HepG2 (cell line): ENCODE data around the gene UGT1A7. TPM values are rescaled to one million over a fixed set of nuclear protein-coding genes. Genes with fewer than 3 reads are reported as not detected.

ENCODE experiments used
- AGO2 ChIP-seq: fragments of 200-400 bp; formaldehyde crosslinking; optimal IDR thresholded peaks from 2 replicates; pipeline ENCODE3; 2017; ENCODE audit warnings: mild to moderate bottlenecking, low read depth, low read length, moderate library complexity
- ETV5 ChIP-seq: IDR thresholded peaks from 2 replicates; pipeline ENCODE4 v1.6.1; 2018; ENCODE audit warnings: missing biosample characterization, missing genetic modification reagents, inconsistent platforms, borderline replicate concordance
- FOXA3 ChIP-seq: IDR thresholded peaks from 2 replicates; pipeline ENCODE4 v1.6.1; 2016; ENCODE audit warnings: missing genetic modification reagents, missing compliant biosample characterization
- NFYB ChIP-seq: sonication (generic); formaldehyde crosslinking; IDR thresholded peaks from 2 replicates; pipeline ENCODE4 v1.4.0; 2020; ENCODE audit warnings: missing genetic modification reagents
- RERE ChIP-seq: IDR thresholded peaks from 2 replicates; pipeline ENCODE4 v1.6.1; 2016; ENCODE audit warnings: low read depth, missing genetic modification reagents, missing compliant biosample characterization
- SMC3 ChIP-seq: IDR thresholded peaks from 2 replicates; pipeline ENCODE4 v1.6.1; 2011; ENCODE audit warnings: low read length, improper control_type of control experiment
- STAT5B ChIP-seq: sonication (generic); formaldehyde crosslinking; IDR thresholded peaks from 2 replicates; pipeline ENCODE4 v1.4.0; 2020; ENCODE audit warnings: missing genetic modification reagents
- TERF1 ChIP-seq: sonication (generic); formaldehyde crosslinking; IDR thresholded peaks from 2 replicates; pipeline ENCODE4 v1.8.0; 2022; ENCODE audit warnings: mild to moderate bottlenecking, missing genetic modification reagents, moderate library complexity
- ZBTB4 ChIP-seq: sonication (generic); formaldehyde crosslinking; IDR thresholded peaks from 2 replicates; pipeline ENCODE4 v1.4.0; 2020; ENCODE audit warnings: missing genetic modification reagents, mild to moderate bottlenecking, borderline replicate concordance
- ZFP91 ChIP-seq: sonication (generic); formaldehyde crosslinking; IDR thresholded peaks from 2 replicates; pipeline ENCODE4 v1.9.0; 2022; ENCODE audit warnings: missing genetic modification reagents, mild to moderate bottlenecking, borderline replicate concordance
- ZNF101 ChIP-seq: sonication (generic); formaldehyde crosslinking; IDR thresholded peaks from 2 replicates; pipeline ENCODE4 v1.4.0; 2020; ENCODE audit warnings: mild to moderate bottlenecking, low read depth, missing genetic modification reagents, borderline replicate concordance
- ZNF274 ChIP-seq: sonication (generic); formaldehyde crosslinking; IDR thresholded peaks from 2 replicates; pipeline ENCODE4 v1.5.1; 2020; ENCODE audit warnings: mild to moderate bottlenecking, missing genetic modification reagents
- ZNF326 ChIP-seq: sonication (generic); formaldehyde crosslinking; IDR thresholded peaks from 2 replicates; pipeline ENCODE4 v1.4.0; 2020; ENCODE audit warnings: missing genetic modification reagents, borderline replicate concordance
- ZNF740 ChIP-seq: sonication (generic); formaldehyde crosslinking; IDR thresholded peaks from 2 replicates; pipeline ENCODE4 v1.4.0; 2020; ENCODE audit warnings: missing genetic modification reagents
- polyA plus RNA-seq, 8 experiments: library from polyadenylated mRNA; depleted of rRNA in 3 of 8; stranded (reverse) in 7 of 8; unstranded in 1 of 8; fragments of >200 nt; fragmentation: Illumina TruSeq in 4 of 8; extraction: Trizol in 4 of 8; gene quantifications; 2 replicates each; pipeline versions ENCODE4 v1.2.1 to v1.2.3, GENCODE V29; 2011 to 2016; ENCODE audit warnings: low read depth in 4 of 8, missing spikeins in 1 of 8, mixed read lengths in 1 of 8; ENCODE audit not compliant: insufficient read depth in 1 of 8
- total RNA-seq, 5 experiments: library from RNA; depleted of rRNA; stranded (reverse); fragments of >200 nt; fragmentation: Illumina TruSeq; extraction: Trizol; gene quantifications; 2 replicates each; pipeline ENCODE4 v1.2.3, GENCODE V29; 2016; ENCODE audit warnings: low read depth in 1 of 5
- TF ChIP-seq, protein P1 (sequence below): sonication (generic); formaldehyde crosslinking; IDR thresholded peaks from 2 replicates; pipeline ENCODE4 v1.4.0; 2020; ENCODE audit warnings: mild to moderate bottlenecking, missing genetic modification reagents

Gene UGT1A7
- total and polyA plus RNA-seq, 2 of the 13 experiments (the other 11 are each of a cell fraction or from before 2014, with no cell fraction given), result not detected

GRCh38 chr2:233756429-233757081 is 74.9 kb downstream of the UGT1A7 start (continued):
- peak; percentile 100 for TF ChIP-seq RERE (CRISPR knock-in tag)
- TF ChIP-seq AGO2, result no peak
- no peak for TF ChIP-seq ZNF274 (CRISPR knock-in tag)
- no peak for TF ChIP-seq ZNF326 (CRISPR knock-in tag)
- TF ChIP-seq ZNF101, result no peak
- TF ChIP-seq ZBTB4 (CRISPR knock-in tag), result no peak
- no peak for TF ChIP-seq NFYB (CRISPR knock-in tag)
- no peak for TF ChIP-seq ZFP91
- no peak for TF ChIP-seq TERF1
- TF ChIP-seq SMC3, result peak; percentile 13; the same call in 1 of the 2 replicates
- TF ChIP-seq, protein P1, sequence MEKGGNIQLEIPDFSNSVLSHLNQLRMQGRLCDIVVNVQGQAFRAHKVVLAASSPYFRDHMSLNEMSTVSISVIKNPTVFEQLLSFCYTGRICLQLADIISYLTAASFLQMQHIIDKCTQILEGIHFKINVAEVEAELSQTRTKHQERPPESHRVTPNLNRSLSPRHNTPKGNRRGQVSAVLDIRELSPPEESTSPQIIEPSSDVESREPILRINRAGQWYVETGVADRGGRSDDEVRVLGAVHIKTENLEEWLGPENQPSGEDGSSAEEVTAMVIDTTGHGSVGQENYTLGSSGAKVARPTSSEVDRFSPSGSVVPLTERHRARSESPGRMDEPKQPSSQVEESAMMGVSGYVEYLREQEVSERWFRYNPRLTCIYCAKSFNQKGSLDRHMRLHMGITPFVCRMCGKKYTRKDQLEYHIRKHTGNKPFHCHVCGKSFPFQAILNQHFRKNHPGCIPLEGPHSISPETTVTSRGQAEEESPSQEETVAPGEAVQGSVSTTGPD (CRISPR knock-in tag), result peak; percentile 94
- TF ChIP-seq STAT5B (CRISPR knock-in tag), result peak; percentile 32; the same call in 1 of the 2 replicates
- TF ChIP-seq ZNF740 (CRISPR knock-in tag), result no peak
- peak; percentile 97 for TF ChIP-seq FOXA3 (CRISPR knock-in tag)
- TF ChIP-seq ETV5, result peak; percentile 79; the same call in 1 of the 2 replicates
